Measurements from ENCODE around the gene CNN3. TPM values are rescaled to one million over a fixed set of nuclear protein-coding genes. Genes with fewer than 3 reads are reported as not detected.

CNN3 gene
- total RNA-seq, 2 donors from 2014 or later, result 275 to 308 TPM

DNA sequence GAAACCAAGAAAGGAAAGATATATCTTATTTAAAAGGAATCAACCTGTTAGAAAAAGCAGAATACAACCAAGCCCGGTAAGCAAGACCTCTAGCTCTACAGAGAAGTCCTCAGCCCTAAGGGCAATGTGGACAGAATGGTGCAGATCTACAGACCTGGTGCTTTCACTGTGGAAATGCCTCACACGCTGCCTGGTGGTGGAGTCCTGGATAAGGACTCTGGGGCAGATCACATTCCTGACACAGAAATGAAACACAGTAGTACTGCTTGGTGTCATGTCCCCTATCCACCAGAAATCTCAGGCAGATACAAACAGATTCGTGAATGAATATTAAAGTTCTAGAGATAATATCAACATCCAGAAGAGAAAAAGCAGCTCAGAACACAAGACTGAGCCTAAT lies 6.8 kb downstream of the CNN3 start:
- no peaks in the 10 kb centered on the region for H3K27me3 ChIP-seq (ENCODE audit: control insufficient read depth, insufficient read depth, low read length, poor library complexity, severe bottlenecking)
- WGBS, 2 experiments (ENCODE audit: insufficient coverage in 1 of 2, insufficient read length in 1 of 2), result 91 to 100% methylated on average over 2 to 3 of the region's 3 CpGs
- peaks cover 10% of the 10 kb centered on the region for H3K4me1 ChIP-seq (ENCODE audit: control insufficient read depth, insufficient read depth, low read length)
- no peaks in the 10 kb centered on the region for H3K27me3 Mint-ChIP-seq (ENCODE audit: insufficient read depth)
- peaks cover 61% of the 10 kb centered on the region for H3K4me1 Mint-ChIP-seq
- peaks cover 71% of the 10 kb centered on the region for H3K36me3 ChIP-seq (ENCODE audit: control insufficient read depth, insufficient read depth, low read length)
- no peak for DNase-seq
- H3K9me3 ChIP-seq (ENCODE audit: control insufficient read depth, low read length), result no peaks in the 10 kb centered on the region
- peak overlapping the region; percentile 61 for H3K27ac Mint-ChIP-seq
- no peaks in the 10 kb centered on the region for H3K9me3 Mint-ChIP-seq
- H3K9ac ChIP-seq (ENCODE audit: extremely low read depth, low read length, poor library complexity, severe bottlenecking), result no peak overlapping the region
- TF ChIP-seq, protein P1, sequence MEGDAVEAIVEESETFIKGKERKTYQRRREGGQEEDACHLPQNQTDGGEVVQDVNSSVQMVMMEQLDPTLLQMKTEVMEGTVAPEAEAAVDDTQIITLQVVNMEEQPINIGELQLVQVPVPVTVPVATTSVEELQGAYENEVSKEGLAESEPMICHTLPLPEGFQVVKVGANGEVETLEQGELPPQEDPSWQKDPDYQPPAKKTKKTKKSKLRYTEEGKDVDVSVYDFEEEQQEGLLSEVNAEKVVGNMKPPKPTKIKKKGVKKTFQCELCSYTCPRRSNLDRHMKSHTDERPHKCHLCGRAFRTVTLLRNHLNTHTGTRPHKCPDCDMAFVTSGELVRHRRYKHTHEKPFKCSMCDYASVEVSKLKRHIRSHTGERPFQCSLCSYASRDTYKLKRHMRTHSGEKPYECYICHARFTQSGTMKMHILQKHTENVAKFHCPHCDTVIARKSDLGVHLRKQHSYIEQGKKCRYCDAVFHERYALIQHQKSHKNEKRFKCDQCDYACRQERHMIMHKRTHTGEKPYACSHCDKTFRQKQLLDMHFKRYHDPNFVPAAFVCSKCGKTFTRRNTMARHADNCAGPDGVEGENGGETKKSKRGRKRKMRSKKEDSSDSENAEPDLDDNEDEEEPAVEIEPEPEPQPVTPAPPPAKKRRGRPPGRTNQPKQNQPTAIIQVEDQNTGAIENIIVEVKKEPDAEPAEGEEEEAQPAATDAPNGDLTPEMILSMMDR (conservative IDR thresholded peaks at IDR 0.05), result no peak
- no peak overlapping the region for H3K4me3 ChIP-seq (ENCODE audit: low read length)
- H3K27ac ChIP-seq (ENCODE audit: low read depth, low read length), result no peak overlapping the region
- H3K36me3 Mint-ChIP-seq (ENCODE audit: low read depth), result peaks cover 29% of the 10 kb centered on the region
- H3K4me3 Mint-ChIP-seq, result no peak overlapping the region

DNA sequence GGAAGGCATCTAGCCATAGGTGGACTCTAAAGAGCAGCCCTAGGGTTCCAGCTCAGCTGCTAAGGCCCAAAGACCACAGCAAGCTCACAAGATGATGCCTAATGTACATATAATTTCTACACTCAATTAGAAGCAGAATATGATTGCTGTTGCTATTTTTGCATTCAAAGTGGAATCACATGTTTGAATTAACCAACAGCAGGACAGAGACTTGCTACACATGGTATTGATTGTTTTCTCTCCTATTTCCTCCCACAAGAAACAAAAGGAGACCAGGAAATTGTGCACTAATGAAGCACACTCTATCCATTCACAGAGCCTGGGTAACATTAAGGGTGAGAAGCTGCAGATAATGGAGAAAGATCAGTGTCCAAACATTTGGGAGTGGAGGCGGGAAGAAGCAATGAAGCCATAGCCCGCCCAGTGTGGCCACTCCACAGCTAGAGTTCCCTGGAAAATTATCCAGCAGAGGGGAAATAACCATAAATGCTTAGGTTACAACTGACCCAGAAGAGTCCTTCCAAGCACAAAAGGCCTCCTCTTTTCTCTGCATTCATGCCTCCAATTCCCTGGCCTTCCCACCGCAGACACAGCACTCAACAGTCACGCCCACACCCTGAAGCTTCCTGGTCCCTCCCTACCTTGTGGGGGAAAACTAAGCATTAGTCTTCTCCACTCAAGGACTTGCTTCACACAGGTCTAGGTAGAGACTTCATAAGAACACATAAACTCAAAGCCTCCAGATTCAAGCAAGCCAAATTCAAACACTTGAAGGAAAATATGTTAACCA lies 7.5 kb downstream of the CNN3 start:
- H3K27me3 Mint-ChIP-seq (ENCODE audit: insufficient read depth), result no peaks in the 10 kb centered on the region
- H3K4me1 ChIP-seq (ENCODE audit: control insufficient read depth, insufficient read depth, low read length), result peaks cover 8% of the 10 kb centered on the region
- DNase-seq, result no peak
- H3K27me3 ChIP-seq (ENCODE audit: control insufficient read depth, insufficient read depth, low read length, poor library complexity, severe bottlenecking), result no peaks in the 10 kb centered on the region
- H3K4me3 ChIP-seq (ENCODE audit: low read length), result no peak overlapping the region
- no peak overlapping the region for H3K27ac ChIP-seq (ENCODE audit: low read depth, low read length)
- no peak overlapping the region for H3K4me3 Mint-ChIP-seq
- 89 to 94% methylated on average over 2 to 4 of the region's 4 CpGs for WGBS, 2 experiments (ENCODE audit: insufficient coverage in 1 of 2, insufficient read length in 1 of 2)
- H3K36me3 ChIP-seq (ENCODE audit: control insufficient read depth, insufficient read depth, low read length), result peaks cover 68% of the 10 kb centered on the region
- TF ChIP-seq, protein P1 (conservative IDR thresholded peaks at IDR 0.05), result no peak
- peak overlapping the region; percentile 61 for H3K27ac Mint-ChIP-seq
- no peak overlapping the region for H3K9ac ChIP-seq (ENCODE audit: extremely low read depth, low read length, poor library complexity, severe bottlenecking)
- H3K9me3 ChIP-seq (ENCODE audit: control insufficient read depth, low read length), result no peaks in the 10 kb centered on the region
- H3K4me1 Mint-ChIP-seq, result peaks cover 58% of the 10 kb centered on the region
- H3K36me3 Mint-ChIP-seq (ENCODE audit: low read depth), result peaks cover 28% of the 10 kb centered on the region
- no peaks in the 10 kb centered on the region for H3K9me3 Mint-ChIP-seq

DNA sequence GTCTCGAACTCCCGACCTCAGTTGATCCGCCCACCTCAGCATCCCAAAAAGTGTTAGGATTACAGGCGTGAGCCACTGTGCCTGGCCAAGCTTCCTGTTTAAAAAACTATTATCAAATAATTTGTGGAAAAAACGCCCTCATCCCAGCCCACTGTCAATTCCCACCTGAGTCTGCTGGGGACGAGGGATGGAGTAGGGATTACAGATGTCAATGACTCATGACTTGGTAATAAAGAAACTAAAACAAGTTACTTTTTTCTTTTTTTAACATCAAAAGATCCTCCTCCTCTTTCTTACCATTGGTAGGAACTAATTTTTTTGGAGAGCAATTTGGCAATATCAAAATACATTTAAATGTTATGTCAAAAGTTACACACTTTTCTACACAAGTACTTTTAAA lies 9.7 kb downstream of the CNN3 start:
- Histone ChIP-seq H3K4me1 (ENCODE audit: control insufficient read depth, insufficient read depth, low read length) (peaks cover 10% of the 10 kb centered on the region), H3K9ac (ENCODE audit: extremely low read depth, low read length, poor library complexity, severe bottlenecking) (no peak overlapping the region), H3K36me3 (ENCODE audit: control insufficient read depth, insufficient read depth, low read length) (peaks cover 54% of the 10 kb centered on the region), H3K4me3 (ENCODE audit: low read length) (no peak overlapping the region), H3K9me3 (ENCODE audit: control insufficient read depth, low read length) (no peaks in the 10 kb centered on the region), H3K27ac (ENCODE audit: low read depth, low read length) (no peak overlapping the region), H3K27me3 (ENCODE audit: control insufficient read depth, insufficient read depth, low read length, poor library complexity, severe bottlenecking) (no peaks in the 10 kb centered on the region)
- Mint-ChIP-seq H3K4me1 (peaks cover 61% of the 10 kb centered on the region), H3K36me3 (ENCODE audit: low read depth) (peaks cover 17% of the 10 kb centered on the region), H3K4me3 (no peak overlapping the region), H3K27me3 (ENCODE audit: insufficient read depth) (no peaks in the 10 kb centered on the region), H3K9me3 (no peaks in the 10 kb centered on the region), H3K27ac (no peak overlapping the region)
- no peak for DNase-seq
- TF ChIP-seq, protein P1 (conservative IDR thresholded peaks at IDR 0.05), result no peak
- WGBS, 2 experiments (ENCODE audit: insufficient coverage in 1 of 2, insufficient read length in 1 of 2), result 97 to 100% methylated on average over 4 to 6 of the region's 6 CpGs

All from endodermal cell (in vitro differentiated cells).